Activated CD8-positive, alpha-beta memory T cell treated with anti-CD3 and anti-CD28 coated beads for 1 hour (primary cell): ENCODE data around the gene ZNF497.

Experiments used
- DNase-seq, 2 donors: peaks; one replicate each; pipeline ENCODE4 v3.0.0-alpha.2; 2020; ENCODE audit warnings: low read depth in 1 of 2; ENCODE audit errors: extremely low read depth in 1 of 2

The ZNF497 gene

GRCh38 chr19:58372311-58373133 lies 10.0 kb upstream of the ZNF497 start:
- no peak for DNase-seq

GRCh38 chr19:58368561-58369360 lies 6.2 kb upstream of the ZNF497 start:
- DNase-seq, result no peak

GRCh38 chr19:58367698-58368454 lies 5.3 kb upstream of the ZNF497 start:
- DNase-seq, result no peak

- no peak for DNase-seq
Observed at GRCh38 chr19:58366585-58367430, 4.3 kb upstream of the ZNF497 start.

GRCh38 chr19:58364146-58364545 lies 1.6 kb upstream of the ZNF497 start:
- no peak for DNase-seq

GRCh38 chr19:58361900-58362271 lies 665 bp downstream of the ZNF497 start:
- no peak for DNase-seq

- no peak for DNase-seq
Observed at GRCh38 chr19:58357481-58358145, 4.9 kb downstream of the ZNF497 start.

- DNase-seq, result no peak
Observed at GRCh38 chr19:58356766-58357480, 5.6 kb downstream of the ZNF497 start.

GRCh38 chr19:58355908-58356765 lies 6.4 kb downstream of the ZNF497 start:
- DNase-seq, result no peak

GRCh38 chr19:58355215-58355796 lies 7.2 kb downstream of the ZNF497 start:
- DNase-seq, result no peak

- DNase-seq, result no peak
Observed at GRCh38 chr19:58354478-58355030, 8.0 kb downstream of the ZNF497 start.

- DNase-seq, result no peak
Observed at GRCh38 chr19:58353717-58354477, 8.7 kb downstream of the ZNF497 start.

- DNase-seq, result no peak
Observed at GRCh38 chr19:58352760-58353671, 9.5 kb downstream of the ZNF497 start, which contains the start of gene A1BG. TSS of gene A1BG (minus strand) at chr19:58353492. CDS start at chr19:58353437, 55 bp downstream.

- no peak for DNase-seq
Observed at GRCh38 chr19:58351990-58352755, 10.4 kb downstream of the ZNF497 start.

GRCh38 chr19:58351558-58351878 lies 11.0 kb downstream of the ZNF497 start:
- no peak for DNase-seq
